GM18507 (cell line): ENCODE measurements around the gene FNDC3B.
"Not testable (repeated sequence)": the region's sequence is repeated elsewhere in the genome, so short reads cannot be mapped to it uniquely, and the experiment has no call there.

Source experiments
- DNase-seq: peaks from one replicate; pipeline ENCODE4 v3.0.0; 2011; ENCODE audit warnings: low read depth; ENCODE audit not compliant: insufficient read length; ENCODE audit errors: extremely low spot score
- FAIRE-seq: peaks from 2 replicates; lab custom pipeline; 2011; peaks lifted over from hg19 to GRCh38; lab: Jason Lieb, UNC

Gene FNDC3B

GRCh38 chr3:172347895-172348679 is 308.7 kb downstream of the FNDC3B start:
- FAIRE-seq: no peak

GRCh38 chr3:172351895-172352466 is 312.6 kb downstream of the FNDC3B start:
- FAIRE-seq (no peak), DNase-seq (no peak)

More at GRCh38 chr3:172347895-172348679, 308.7 kb downstream of the FNDC3B start:
- DNase-seq: no peak

GRCh38 chr3:172352786-172353185 is 313.4 kb downstream of the FNDC3B start:
- no peak for FAIRE-seq
- no peak for DNase-seq

GRCh38 chr3:172354931-172355499 is 315.6 kb downstream of the FNDC3B start:
- FAIRE-seq: no peak
- DNase-seq: no peak

GRCh38 chr3:172355836-172356235 is 316.5 kb downstream of the FNDC3B start:
- no peak for FAIRE-seq
- no peak for DNase-seq

- FAIRE-seq: no peak
These were observed 317.0 kb downstream of the FNDC3B start for GRCh38 chr3:172356427-172356826.

GRCh38 chr3:172357850-172358754 is 318.7 kb downstream of the FNDC3B start:
- FAIRE-seq (no peak), DNase-seq (no peak)

More at GRCh38 chr3:172356427-172356826, 317.0 kb downstream of the FNDC3B start:
- no peak for DNase-seq

GRCh38 chr3:172359231-172359630 is 319.9 kb downstream of the FNDC3B start:
- no peak for FAIRE-seq
- DNase-seq: no peak

GRCh38 chr3:172359996-172360395 is 320.6 kb downstream of the FNDC3B start:
- DNase-seq (no peak), FAIRE-seq (no peak)

- DNase-seq (no peak), FAIRE-seq (no peak)
These were observed 323.2 kb downstream of the FNDC3B start for GRCh38 chr3:172362583-172362982.

- DNase-seq (no peak), FAIRE-seq (no peak)
These were observed 325.1 kb downstream of the FNDC3B start for GRCh38 chr3:172364374-172365027.

- no peak for FAIRE-seq
- no peak for DNase-seq
These were observed 325.7 kb downstream of the FNDC3B start for GRCh38 chr3:172365028-172365567.

- no peak for DNase-seq
- FAIRE-seq: no peak
These were observed 328.1 kb downstream of the FNDC3B start for GRCh38 chr3:172367205-172368105.

- not testable (repeated sequence) for DNase-seq, FAIRE-seq
These were observed 329.2 kb downstream of the FNDC3B start for GRCh38 chr3:172368556-172368955.

GRCh38 chr3:172369590-172370259 is 330.3 kb downstream of the FNDC3B start:
- FAIRE-seq: no peak
- no peak for DNase-seq

GRCh38 chr3:172370419-172370818 is 331.0 kb downstream of the FNDC3B start:
- FAIRE-seq (no peak), DNase-seq (no peak)

GRCh38 chr3:172371544-172371943 is 332.2 kb downstream of the FNDC3B start:
- FAIRE-seq (no peak), DNase-seq (no peak)

- no peak for DNase-seq
- FAIRE-seq: no peak
These were observed 333.5 kb downstream of the FNDC3B start for GRCh38 chr3:172372895-172373294.
